GM12878 (cell line): ENCODE results near the gene SLC9C1. TPM values are rescaled to one million over a fixed set of nuclear protein-coding genes. Genes with fewer than 3 reads are reported as not detected.

ENCODE experiments used
- BHLHE40 ChIP-seq, 2 experiments: fragments of 450-650 bp in 1 of 2; IDR thresholded peaks; 2 replicates each; pipeline ENCODE4 v1.6.1; 2011 to 2017; ENCODE audit warnings: low read depth in 2 of 2, borderline replicate concordance in 1 of 2, improper control_type of control experiment in 1 of 2, low read length in 1 of 2, mild to moderate bottlenecking in 1 of 2
- CBX5 ChIP-seq: sonication (generic); IDR thresholded peaks from 2 replicates; pipeline ENCODE4 v1.6.1; 2016; ENCODE audit warnings: low read depth, moderate library complexity, mild to moderate bottlenecking, inconsistent platforms
- HDGF ChIP-seq: fragments of 450-650 bp; IDR thresholded peaks from 2 replicates; pipeline ENCODE4 v1.6.1; 2016; ENCODE audit warnings: antibody characterized with exemption
- IRF4 ChIP-seq: IDR thresholded peaks from 2 replicates; pipeline ENCODE4 v1.6.1; 2011; ENCODE audit warnings: low read depth, low read length
- JUND ChIP-seq: IDR thresholded peaks from 2 replicates; pipeline ENCODE4 v1.6.1; 2012; ENCODE audit warnings: low read depth, mild to moderate bottlenecking, low read length, improper control_type of control experiment, moderate library complexity
- MTA2 ChIP-seq: fragments of 450-650 bp; IDR thresholded peaks from 2 replicates; pipeline ENCODE4 v1.6.1; 2016; ENCODE audit warnings: low read depth, mild to moderate bottlenecking, moderate library complexity
- NFYB ChIP-seq: IDR thresholded peaks from 2 replicates; pipeline ENCODE4 v1.6.1; 2011; ENCODE audit warnings: low read depth, mild to moderate bottlenecking, low read length, improper control_type of control experiment, moderate library complexity; ENCODE audit not compliant: insufficient read depth
- RELA ChIP-seq: fragments of 450-650 bp; IDR thresholded peaks from 2 replicates; pipeline ENCODE4 v1.8.0; 2014; ENCODE audit warnings: borderline replicate concordance; ENCODE audit not compliant: partially characterized antibody
- SRF ChIP-seq, 2 experiments: IDR thresholded peaks; 2 replicates each; pipeline ENCODE4 v1.6.1; 2011; ENCODE audit warnings: low read depth in 2 of 2, low read length in 2 of 2, mild to moderate bottlenecking in 1 of 2, moderate library complexity in 1 of 2
- WRNIP1 ChIP-seq: IDR thresholded peaks from 2 replicates; pipeline ENCODE4 v1.6.1; 2011; ENCODE audit warnings: low read depth, low read length, improper control_type of control experiment, borderline replicate concordance
- ZNF207 ChIP-seq: fragments of 450-650 bp; IDR thresholded peaks from 2 replicates; pipeline ENCODE4 v1.6.1; 2014; ENCODE audit warnings: antibody characterized with exemption, mild to moderate bottlenecking, borderline replicate concordance
- ZNF274 ChIP-seq: IDR thresholded peaks from one replicate; pipeline ENCODE4 v1.8.0; 2011; ENCODE audit not compliant: insufficient read length, insufficient read depth
- polyA plus RNA-seq, 11 experiments: library from polyadenylated mRNA; depleted of rRNA in 4 of 11; unstranded in 6 of 11; stranded (reverse) in 5 of 11; fragments of >200 nt; fragmentation: Nextera tagmentation in 4 of 11; fragmentation: Illumina TruSeq in 1 of 11; extraction: Ambion mirVana in 4 of 11; extraction: Trizol in 1 of 11; gene quantifications; 1 replicate in 1 of 11; 2 replicates in 10 of 11; pipeline versions ENCODE4 v1.2.1 to v1.2.3, GENCODE V29; 2011 to 2016; ENCODE audit warnings: inconsistent platforms in 2 of 11, missing spikeins in 2 of 11, low read depth in 1 of 11
- total RNA-seq, 4 experiments: library from RNA; depleted of rRNA in 3 of 4; stranded (reverse); fragments of >200 nt in 3 of 4; fragmentation: Illumina TruSeq in 1 of 4; extraction: Trizol in 1 of 4; gene quantifications; 2 replicates each; pipeline versions ENCODE4 v1.2.1 to v1.2.3, GENCODE V29; 2013 to 2021
- TF ChIP-seq, protein P1 (sequence below): fragments of 450-650 bp; conservative IDR thresholded peaks from 2 replicates; pipeline ENCODE4 v1.6.1; 2017; ENCODE audit warnings: mild to moderate bottlenecking, moderate library complexity
- TF ChIP-seq, protein P2 (sequence below): IDR thresholded peaks from 2 replicates; pipeline ENCODE4 v1.6.1; 2012; ENCODE audit warnings: mild to moderate bottlenecking, low read depth, low read length
- TF ChIP-seq, protein P3 (sequence below): fragments of 450-650 bp; formaldehyde crosslinking; IDR thresholded peaks from 2 replicates; pipeline ENCODE4 v1.5.0; 2022; ENCODE audit warnings: mild to moderate bottlenecking, missing genetic modification characterization
- TF ChIP-seq, protein P4 (sequence below): fragments of 450-650 bp; IDR thresholded peaks from 2 replicates; pipeline ENCODE4 v1.6.1; 2017; ENCODE audit warnings: mild to moderate bottlenecking, moderate library complexity

Gene SLC9C1
- total and polyA plus RNA-seq, 10 of the 15 experiments (the other 5 are each of a cell fraction or from before 2014, with no cell fraction given) = not detected

DNA sequence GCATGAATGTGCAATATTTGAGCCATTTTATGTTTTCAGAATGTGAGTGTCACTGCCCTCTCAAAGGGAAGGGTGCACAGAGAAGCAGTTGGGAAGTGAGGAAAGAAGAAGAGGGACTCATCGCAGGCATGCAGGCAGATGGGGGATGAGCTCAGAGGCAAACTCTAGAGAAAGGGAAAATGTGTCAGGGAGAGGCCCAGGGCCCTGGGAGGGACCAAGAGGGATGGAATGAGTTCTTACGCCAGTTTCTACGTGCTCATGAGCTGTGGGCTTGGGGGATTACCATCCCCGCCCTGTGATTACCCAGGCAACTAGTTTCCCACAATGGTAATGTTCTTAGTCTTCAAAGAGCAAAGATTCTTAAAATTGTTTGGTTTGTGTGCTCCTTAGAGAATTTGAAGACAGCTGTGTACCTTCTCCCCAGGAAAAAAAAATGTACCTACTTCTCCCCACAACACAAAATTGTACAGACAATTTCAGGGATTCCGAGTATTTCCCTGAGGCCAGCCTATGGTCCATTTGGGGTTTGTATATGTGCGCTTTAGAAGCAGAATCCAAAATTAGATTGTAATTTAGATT, 178.8 kb downstream of the SLC9C1 start (continued):
- no peak for TF ChIP-seq CBX5
- TF ChIP-seq, protein P1, sequence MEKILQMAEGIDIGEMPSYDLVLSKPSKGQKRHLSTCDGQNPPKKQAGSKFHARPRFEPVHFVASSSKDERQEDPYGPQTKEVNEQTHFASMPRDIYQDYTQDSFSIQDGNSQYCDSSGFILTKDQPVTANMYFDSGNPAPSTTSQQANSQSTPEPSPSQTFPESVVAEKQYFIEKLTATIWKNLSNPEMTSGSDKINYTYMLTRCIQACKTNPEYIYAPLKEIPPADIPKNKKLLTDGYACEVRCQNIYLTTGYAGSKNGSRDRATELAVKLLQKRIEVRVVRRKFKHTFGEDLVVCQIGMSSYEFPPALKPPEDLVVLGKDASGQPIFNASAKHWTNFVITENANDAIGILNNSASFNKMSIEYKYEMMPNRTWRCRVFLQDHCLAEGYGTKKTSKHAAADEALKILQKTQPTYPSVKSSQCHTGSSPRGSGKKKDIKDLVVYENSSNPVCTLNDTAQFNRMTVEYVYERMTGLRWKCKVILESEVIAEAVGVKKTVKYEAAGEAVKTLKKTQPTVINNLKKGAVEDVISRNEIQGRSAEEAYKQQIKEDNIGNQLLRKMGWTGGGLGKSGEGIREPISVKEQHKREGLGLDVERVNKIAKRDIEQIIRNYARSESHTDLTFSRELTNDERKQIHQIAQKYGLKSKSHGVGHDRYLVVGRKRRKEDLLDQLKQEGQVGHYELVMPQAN = no peak; the same call in 1 of the 2 replicates
- TF ChIP-seq ZNF207 = no peak; the same call in 1 of the 2 replicates
- peak; percentile 29; the same call in 1 of the 2 replicates for TF ChIP-seq JUND
- TF ChIP-seq NFYB = no peak
- TF ChIP-seq RELA = peak; percentile 22
- no peak for TF ChIP-seq SRF (IDR thresholded peaks at IDR 0.05; ENCODE audit: low read depth in 2 of 2, low read length in 2 of 2)
- no peak for TF ChIP-seq ZNF274
- TF ChIP-seq, protein P2, sequence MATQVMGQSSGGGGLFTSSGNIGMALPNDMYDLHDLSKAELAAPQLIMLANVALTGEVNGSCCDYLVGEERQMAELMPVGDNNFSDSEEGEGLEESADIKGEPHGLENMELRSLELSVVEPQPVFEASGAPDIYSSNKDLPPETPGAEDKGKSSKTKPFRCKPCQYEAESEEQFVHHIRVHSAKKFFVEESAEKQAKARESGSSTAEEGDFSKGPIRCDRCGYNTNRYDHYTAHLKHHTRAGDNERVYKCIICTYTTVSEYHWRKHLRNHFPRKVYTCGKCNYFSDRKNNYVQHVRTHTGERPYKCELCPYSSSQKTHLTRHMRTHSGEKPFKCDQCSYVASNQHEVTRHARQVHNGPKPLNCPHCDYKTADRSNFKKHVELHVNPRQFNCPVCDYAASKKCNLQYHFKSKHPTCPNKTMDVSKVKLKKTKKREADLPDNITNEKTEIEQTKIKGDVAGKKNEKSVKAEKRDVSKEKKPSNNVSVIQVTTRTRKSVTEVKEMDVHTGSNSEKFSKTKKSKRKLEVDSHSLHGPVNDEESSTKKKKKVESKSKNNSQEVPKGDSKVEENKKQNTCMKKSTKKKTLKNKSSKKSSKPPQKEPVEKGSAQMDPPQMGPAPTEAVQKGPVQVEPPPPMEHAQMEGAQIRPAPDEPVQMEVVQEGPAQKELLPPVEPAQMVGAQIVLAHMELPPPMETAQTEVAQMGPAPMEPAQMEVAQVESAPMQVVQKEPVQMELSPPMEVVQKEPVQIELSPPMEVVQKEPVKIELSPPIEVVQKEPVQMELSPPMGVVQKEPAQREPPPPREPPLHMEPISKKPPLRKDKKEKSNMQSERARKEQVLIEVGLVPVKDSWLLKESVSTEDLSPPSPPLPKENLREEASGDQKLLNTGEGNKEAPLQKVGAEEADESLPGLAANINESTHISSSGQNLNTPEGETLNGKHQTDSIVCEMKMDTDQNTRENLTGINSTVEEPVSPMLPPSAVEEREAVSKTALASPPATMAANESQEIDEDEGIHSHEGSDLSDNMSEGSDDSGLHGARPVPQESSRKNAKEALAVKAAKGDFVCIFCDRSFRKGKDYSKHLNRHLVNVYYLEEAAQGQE = no peak
- peak; percentile 62 for TF ChIP-seq MTA2
- peak; percentile 77; the same call in 1 of the 2 replicates for TF ChIP-seq HDGF
- TF ChIP-seq, protein P3, sequence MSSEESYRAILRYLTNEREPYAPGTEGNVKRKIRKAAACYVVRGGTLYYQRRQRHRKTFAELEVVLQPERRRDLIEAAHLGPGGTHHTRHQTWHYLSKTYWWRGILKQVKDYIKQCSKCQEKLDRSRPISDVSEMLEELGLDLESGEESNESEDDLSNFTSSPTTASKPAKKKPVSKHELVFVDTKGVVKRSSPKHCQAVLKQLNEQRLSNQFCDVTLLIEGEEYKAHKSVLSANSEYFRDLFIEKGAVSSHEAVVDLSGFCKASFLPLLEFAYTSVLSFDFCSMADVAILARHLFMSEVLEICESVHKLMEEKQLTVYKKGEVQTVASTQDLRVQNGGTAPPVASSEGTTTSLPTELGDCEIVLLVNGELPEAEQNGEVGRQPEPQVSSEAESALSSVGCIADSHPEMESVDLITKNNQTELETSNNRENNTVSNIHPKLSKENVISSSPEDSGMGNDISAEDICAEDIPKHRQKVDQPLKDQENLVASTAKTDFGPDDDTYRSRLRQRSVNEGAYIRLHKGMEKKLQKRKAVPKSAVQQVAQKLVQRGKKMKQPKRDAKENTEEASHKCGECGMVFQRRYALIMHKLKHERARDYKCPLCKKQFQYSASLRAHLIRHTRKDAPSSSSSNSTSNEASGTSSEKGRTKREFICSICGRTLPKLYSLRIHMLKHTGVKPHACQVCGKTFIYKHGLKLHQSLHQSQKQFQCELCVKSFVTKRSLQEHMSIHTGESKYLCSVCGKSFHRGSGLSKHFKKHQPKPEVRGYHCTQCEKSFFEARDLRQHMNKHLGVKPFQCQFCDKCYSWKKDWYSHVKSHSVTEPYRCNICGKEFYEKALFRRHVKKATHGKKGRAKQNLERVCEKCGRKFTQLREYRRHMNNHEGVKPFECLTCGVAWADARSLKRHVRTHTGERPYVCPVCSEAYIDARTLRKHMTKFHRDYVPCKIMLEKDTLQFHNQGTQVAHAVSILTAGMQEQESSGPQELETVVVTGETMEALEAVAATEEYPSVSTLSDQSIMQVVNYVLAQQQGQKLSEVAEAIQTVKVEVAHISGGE (CRISPR knock-in tag) = no peak
- TF ChIP-seq, protein P4, sequence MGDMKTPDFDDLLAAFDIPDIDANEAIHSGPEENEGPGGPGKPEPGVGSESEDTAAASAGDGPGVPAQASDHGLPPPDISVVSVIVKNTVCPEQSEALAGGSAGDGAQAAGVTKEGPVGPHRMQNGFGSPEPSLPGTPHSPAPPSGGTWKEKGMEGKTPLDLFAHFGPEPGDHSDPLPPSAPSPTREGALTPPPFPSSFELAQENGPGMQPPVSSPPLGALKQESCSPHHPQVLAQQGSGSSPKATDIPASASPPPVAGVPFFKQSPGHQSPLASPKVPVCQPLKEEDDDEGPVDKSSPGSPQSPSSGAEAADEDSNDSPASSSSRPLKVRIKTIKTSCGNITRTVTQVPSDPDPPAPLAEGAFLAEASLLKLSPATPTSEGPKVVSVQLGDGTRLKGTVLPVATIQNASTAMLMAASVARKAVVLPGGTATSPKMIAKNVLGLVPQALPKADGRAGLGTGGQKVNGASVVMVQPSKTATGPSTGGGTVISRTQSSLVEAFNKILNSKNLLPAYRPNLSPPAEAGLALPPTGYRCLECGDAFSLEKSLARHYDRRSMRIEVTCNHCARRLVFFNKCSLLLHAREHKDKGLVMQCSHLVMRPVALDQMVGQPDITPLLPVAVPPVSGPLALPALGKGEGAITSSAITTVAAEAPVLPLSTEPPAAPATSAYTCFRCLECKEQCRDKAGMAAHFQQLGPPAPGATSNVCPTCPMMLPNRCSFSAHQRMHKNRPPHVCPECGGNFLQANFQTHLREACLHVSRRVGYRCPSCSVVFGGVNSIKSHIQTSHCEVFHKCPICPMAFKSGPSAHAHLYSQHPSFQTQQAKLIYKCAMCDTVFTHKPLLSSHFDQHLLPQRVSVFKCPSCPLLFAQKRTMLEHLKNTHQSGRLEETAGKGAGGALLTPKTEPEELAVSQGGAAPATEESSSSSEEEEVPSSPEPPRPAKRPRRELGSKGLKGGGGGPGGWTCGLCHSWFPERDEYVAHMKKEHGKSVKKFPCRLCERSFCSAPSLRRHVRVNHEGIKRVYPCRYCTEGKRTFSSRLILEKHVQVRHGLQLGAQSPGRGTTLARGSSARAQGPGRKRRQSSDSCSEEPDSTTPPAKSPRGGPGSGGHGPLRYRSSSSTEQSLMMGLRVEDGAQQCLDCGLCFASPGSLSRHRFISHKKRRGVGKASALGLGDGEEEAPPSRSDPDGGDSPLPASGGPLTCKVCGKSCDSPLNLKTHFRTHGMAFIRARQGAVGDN = peak; percentile 67
- peak; percentile 83 for TF ChIP-seq IRF4
- TF ChIP-seq BHLHE40 (IDR thresholded peaks at IDR 0.05; ENCODE audit: borderline replicate concordance in 1 of 2, low read depth in 2 of 2, low read length in 1 of 2) = peak in 1 of 2 experiments; percentile 32; a peak in 1 of 4 replicates
- no peak for TF ChIP-seq WRNIP1
